Activated CD8-positive, alpha-beta memory T cell treated with anti-CD3 and anti-CD28 coated beads, Interleukin-2, amount 50 U/mL, for 1 hour (primary cell): ENCODE data around the gene MYO5B.

Experiments used
- DNase-seq: peaks from one replicate; pipeline ENCODE4 v3.0.0-alpha.2; 2020; ENCODE audit errors: extremely low read depth

The MYO5B gene

GRCh38 chr18:49856496-49856895 is 338.5 kb downstream of the MYO5B start:
- DNase-seq: no peak

GRCh38 chr18:49855711-49856415 is 339.1 kb downstream of the MYO5B start:
- no peak for DNase-seq

GRCh38 chr18:49854681-49855080 is 340.3 kb downstream of the MYO5B start:
- DNase-seq: no peak

GRCh38 chr18:49853436-49853835 is 341.5 kb downstream of the MYO5B start:
- DNase-seq: no peak

GRCh38 chr18:49853011-49853410 is 341.9 kb downstream of the MYO5B start:
- no peak for DNase-seq

- no peak for DNase-seq
Observed at GRCh38 chr18:49851624-49852023, 343.3 kb downstream of the MYO5B start.

GRCh38 chr18:49850636-49851035 is 344.3 kb downstream of the MYO5B start:
- no peak for DNase-seq

GRCh38 chr18:49849331-49850217 is 345.4 kb downstream of the MYO5B start:
- DNase-seq: no peak

- no peak for DNase-seq
Observed at GRCh38 chr18:49848115-49848514, 346.8 kb downstream of the MYO5B start.

GRCh38 chr18:49847524-49847923 is 347.4 kb downstream of the MYO5B start:
- no peak for DNase-seq

- no peak for DNase-seq
Observed at GRCh38 chr18:49846718-49847470, 348.1 kb downstream of the MYO5B start.

- no peak for DNase-seq
Observed at GRCh38 chr18:49846361-49846662, 348.6 kb downstream of the MYO5B start.

GRCh38 chr18:49845629-49846360 is 349.2 kb downstream of the MYO5B start:
- no peak for DNase-seq

GRCh38 chr18:49844903-49845302 is 350.0 kb downstream of the MYO5B start:
- no peak for DNase-seq

- DNase-seq: no peak
Observed at GRCh38 chr18:49843778-49844625, 350.9 kb downstream of the MYO5B start.

- DNase-seq: no peak
Observed at GRCh38 chr18:49843131-49843530, 351.8 kb downstream of the MYO5B start.

GRCh38 chr18:49842656-49843055 is 352.3 kb downstream of the MYO5B start:
- DNase-seq: no peak

- DNase-seq: no peak
Observed at GRCh38 chr18:49841236-49842217, 353.4 kb downstream of the MYO5B start.

GRCh38 chr18:49839012-49839411 is 355.9 kb downstream of the MYO5B start:
- no peak for DNase-seq

GRCh38 chr18:49838381-49838780 is 356.6 kb downstream of the MYO5B start:
- DNase-seq: no peak
